ENCODE data around the gene RDM1.

DNA sequence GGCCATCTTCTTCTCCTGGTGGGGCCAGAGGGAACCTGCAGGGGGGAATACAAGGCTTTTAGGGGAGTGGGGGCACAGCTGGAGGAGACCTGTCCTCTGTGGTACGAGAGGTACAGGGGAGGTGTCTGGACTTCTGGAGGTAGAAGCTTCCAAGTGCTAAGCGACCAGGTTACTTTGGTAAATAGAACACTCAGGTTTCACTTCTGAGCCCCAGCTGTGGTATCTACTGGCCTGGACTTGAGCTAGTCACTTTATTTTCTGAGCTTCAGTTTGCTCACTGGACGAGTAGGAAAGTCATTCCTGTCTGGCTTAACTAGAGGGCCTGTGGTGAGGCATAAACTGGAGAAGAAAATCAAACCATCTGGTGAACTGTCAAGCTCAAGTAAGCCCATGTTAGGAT, 61.8 kb downstream of the RDM1 start, which contains the start of gene HEATR9:
- TF ChIP-seq, protein P1, sequence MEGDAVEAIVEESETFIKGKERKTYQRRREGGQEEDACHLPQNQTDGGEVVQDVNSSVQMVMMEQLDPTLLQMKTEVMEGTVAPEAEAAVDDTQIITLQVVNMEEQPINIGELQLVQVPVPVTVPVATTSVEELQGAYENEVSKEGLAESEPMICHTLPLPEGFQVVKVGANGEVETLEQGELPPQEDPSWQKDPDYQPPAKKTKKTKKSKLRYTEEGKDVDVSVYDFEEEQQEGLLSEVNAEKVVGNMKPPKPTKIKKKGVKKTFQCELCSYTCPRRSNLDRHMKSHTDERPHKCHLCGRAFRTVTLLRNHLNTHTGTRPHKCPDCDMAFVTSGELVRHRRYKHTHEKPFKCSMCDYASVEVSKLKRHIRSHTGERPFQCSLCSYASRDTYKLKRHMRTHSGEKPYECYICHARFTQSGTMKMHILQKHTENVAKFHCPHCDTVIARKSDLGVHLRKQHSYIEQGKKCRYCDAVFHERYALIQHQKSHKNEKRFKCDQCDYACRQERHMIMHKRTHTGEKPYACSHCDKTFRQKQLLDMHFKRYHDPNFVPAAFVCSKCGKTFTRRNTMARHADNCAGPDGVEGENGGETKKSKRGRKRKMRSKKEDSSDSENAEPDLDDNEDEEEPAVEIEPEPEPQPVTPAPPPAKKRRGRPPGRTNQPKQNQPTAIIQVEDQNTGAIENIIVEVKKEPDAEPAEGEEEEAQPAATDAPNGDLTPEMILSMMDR (IDR thresholded peaks at IDR 0.05) = no peak
- TF ChIP-seq FOXJ3 (CRISPR knock-in tag; IDR thresholded peaks at IDR 0.05; ENCODE audit: borderline replicate concordance) (no peak), RELA (CRISPR knock-in tag; IDR thresholded peaks at IDR 0.05; ENCODE audit: borderline replicate concordance) (no peak), ZNF138 (CRISPR knock-in tag; conservative IDR thresholded peaks at IDR 0.05) (no peak), CREB1 (CRISPR knock-in tag; IDR thresholded peaks at IDR 0.05) (no peak), NR3C1 (CRISPR knock-in tag; conservative IDR thresholded peaks at IDR 0.05; ENCODE audit: low read depth) (no peak)
- TF ChIP-seq, protein P2, sequence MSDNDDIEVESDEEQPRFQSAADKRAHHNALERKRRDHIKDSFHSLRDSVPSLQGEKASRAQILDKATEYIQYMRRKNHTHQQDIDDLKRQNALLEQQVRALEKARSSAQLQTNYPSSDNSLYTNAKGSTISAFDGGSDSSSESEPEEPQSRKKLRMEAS (CRISPR knock-in tag; IDR thresholded peaks at IDR 0.05) = no peak
- TF ChIP-seq, protein P3, sequence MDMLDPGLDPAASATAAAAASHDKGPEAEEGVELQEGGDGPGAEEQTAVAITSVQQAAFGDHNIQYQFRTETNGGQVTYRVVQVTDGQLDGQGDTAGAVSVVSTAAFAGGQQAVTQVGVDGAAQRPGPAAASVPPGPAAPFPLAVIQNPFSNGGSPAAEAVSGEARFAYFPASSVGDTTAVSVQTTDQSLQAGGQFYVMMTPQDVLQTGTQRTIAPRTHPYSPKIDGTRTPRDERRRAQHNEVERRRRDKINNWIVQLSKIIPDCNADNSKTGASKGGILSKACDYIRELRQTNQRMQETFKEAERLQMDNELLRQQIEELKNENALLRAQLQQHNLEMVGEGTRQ (CRISPR knock-in tag; IDR thresholded peaks at IDR 0.05) = no peak
- TF ChIP-seq, protein P4, sequence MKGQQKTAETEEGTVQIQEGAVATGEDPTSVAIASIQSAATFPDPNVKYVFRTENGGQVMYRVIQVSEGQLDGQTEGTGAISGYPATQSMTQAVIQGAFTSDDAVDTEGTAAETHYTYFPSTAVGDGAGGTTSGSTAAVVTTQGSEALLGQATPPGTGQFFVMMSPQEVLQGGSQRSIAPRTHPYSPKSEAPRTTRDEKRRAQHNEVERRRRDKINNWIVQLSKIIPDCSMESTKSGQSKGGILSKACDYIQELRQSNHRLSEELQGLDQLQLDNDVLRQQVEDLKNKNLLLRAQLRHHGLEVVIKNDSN (CRISPR knock-in tag; IDR thresholded peaks at IDR 0.05) = no peak
- TF ChIP-seq, protein P5, sequence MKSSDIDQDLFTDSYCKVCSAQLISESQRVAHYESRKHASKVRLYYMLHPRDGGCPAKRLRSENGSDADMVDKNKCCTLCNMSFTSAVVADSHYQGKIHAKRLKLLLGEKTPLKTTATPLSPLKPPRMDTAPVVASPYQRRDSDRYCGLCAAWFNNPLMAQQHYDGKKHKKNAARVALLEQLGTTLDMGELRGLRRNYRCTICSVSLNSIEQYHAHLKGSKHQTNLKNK (CRISPR knock-in tag; IDR thresholded peaks at IDR 0.05) = no peak
